IPS-20b (cell line): ENCODE results near the gene ZNF830.
"Not testable (repeated sequence)": the region's sequence is repeated elsewhere in the genome, so short reads cannot be mapped to it uniquely, and the experiment has no call there.

Experiments
- H3K27ac ChIP-seq: one replicate; pipeline ENCODE4 v1.5.1; 2013; ENCODE audit warnings: low read length
- H3K27me3 ChIP-seq: 2 replicates; pipeline ENCODE4 v1.6.1; 2013; ENCODE audit warnings: mild to moderate bottlenecking, low read length, inconsistent platforms; ENCODE audit not compliant: insufficient read depth
- H3K36me3 ChIP-seq: 2 replicates; pipeline ENCODE4 v1.6.1; 2013; ENCODE audit warnings: low read depth, mild to moderate bottlenecking, inconsistent platforms, low read length, moderate library complexity; ENCODE audit not compliant: insufficient read depth
- H3K4me1 ChIP-seq: 2 replicates; pipeline ENCODE4 v1.6.1; 2013; ENCODE audit warnings: mild to moderate bottlenecking, control low read depth, inconsistent platforms, low read length, moderate library complexity; ENCODE audit not compliant: insufficient read depth
- H3K4me3 ChIP-seq: 2 replicates; pipeline ENCODE4 v1.5.1; 2013; ENCODE audit warnings: mild to moderate bottlenecking, low read length, inconsistent platforms
- H3K9ac ChIP-seq: 2 replicates; pipeline ENCODE4 v1.6.1; 2013; ENCODE audit warnings: low read depth, mild to moderate bottlenecking, inconsistent platforms, low read length, moderate library complexity
- H3K9me3 ChIP-seq: 2 replicates; pipeline ENCODE4 v1.6.1; 2013; ENCODE audit warnings: mild to moderate bottlenecking, low read depth, low read length, inconsistent platforms; ENCODE audit not compliant: insufficient read depth

The ZNF830 gene, protein sequence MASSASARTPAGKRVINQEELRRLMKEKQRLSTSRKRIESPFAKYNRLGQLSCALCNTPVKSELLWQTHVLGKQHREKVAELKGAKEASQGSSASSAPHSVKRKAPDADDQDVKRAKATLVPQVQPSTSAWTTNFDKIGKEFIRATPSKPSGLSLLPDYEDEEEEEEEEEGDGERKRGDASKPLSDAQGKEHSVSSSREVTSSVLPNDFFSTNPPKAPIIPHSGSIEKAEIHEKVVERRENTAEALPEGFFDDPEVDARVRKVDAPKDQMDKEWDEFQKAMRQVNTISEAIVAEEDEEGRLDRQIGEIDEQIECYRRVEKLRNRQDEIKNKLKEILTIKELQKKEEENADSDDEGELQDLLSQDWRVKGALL

DNA sequence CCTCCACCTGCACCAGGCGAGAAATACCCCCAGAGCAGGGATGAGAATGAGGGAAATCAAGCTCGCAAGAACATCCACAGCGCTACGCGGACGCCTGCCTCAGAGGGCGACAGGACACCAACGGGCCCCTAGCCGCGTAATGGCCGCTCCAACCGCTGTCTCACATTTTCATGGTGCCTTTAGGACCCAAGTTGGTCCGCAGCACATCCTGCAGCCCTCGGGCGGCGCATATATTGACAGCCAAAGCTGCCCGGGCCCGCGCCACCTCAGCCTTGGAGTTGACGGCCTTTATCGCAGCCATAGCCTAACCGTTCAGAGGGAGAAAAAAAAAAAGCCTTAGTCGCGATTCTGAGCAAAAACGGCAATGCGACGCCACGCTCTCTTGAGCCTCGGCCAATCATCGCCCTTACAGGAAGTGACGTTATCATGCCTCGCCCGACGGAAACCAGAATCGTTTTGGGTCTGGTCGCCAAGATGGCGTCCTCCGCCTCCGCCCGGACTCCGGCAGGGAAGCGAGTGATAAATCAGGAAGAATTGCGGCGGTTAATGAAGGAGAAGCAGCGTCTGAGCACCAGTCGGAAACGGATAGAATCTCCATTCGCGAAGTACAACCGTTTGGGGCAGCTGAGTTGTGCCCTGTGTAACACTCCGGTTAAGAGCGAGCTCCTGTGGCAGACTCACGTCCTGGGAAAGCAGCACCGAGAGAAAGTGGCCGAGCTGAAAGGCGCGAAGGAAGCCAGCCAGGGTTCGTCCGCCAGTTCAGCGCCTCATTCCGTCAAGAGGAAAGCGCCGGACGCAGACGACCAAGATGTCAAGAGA is at the start of gene ZNF830, which contains the start of gene CCT6B:
ZNF830 (plus strand) TSS at position 448 of the 819 bp plus-strand sequence; CDS start at position 475, 27 bp downstream.
CCT6B (minus strand) TSS at position 368 of the 819 bp plus-strand sequence; CDS start at position 301, 67 bp downstream.
- Histone ChIP-seq H3K9ac (peak within 1 kb of the TSS; percentile 88), H3K9me3 (no peaks in the 10 kb centered on the region), H3K27me3 (peaks cover 32% of the 10 kb centered on the region), H3K4me1 (peaks cover 3% of the 10 kb centered on the region; the same call in 1 of the 2 replicates), H3K4me3 (peak within 1 kb of the TSS; percentile 97), H3K36me3 (peaks cover 33% of the 10 kb centered on the region), H3K27ac (peak within 1 kb of the TSS; percentile 68)

DNA sequence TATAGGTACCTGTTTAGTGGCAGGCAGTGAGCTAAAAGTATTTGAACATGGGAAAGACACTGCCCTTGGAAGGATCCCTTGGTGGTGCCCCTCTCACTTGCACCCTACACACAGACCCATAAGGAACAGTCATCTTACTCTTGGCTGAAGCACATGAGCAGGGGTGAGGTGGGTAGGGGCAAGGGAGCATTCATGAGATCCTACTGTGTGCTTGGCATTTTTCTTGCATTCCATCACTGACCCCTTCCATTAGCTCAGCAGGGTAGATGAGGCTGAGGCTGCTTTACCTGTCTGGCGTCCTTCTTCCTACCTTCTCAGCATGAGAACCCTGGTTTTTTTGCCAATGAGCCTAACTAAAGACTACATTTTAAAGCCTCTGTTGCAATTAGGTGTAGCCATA is 48.3 kb upstream of the ZNF830 start:
- H3K36me3 ChIP-seq, result no peaks in the 10 kb centered on the region
- no peak overlapping the region for H3K9ac ChIP-seq
- H3K4me3 ChIP-seq, result no peak overlapping the region
- no peaks in the 10 kb centered on the region for H3K27me3 ChIP-seq
- H3K27ac ChIP-seq, result no peak overlapping the region
- H3K9me3 ChIP-seq, result no peaks in the 10 kb centered on the region
- H3K4me1 ChIP-seq, result no peaks in the 10 kb centered on the region

DNA sequence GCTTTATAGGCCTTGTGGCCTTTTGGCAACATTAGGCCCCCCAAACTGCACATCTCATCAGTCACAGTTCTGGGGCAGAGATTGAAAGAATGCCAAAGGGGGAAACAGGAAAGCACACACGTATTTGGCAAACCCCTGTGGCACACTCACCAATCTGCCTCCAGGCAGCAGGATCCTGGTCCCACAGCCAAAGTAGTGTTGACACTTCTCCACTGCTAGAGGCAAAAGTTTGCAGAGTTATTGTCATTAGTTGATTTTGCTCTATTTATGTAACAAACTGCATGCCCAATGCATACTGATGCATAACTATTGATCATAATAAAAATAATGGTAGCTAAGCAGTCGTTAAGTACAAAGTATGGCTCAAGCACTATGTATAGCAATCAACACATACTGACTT is 45.2 kb upstream of the ZNF830 start:
- Histone ChIP-seq H3K4me1 (no peaks in the 10 kb centered on the region), H3K27ac (no peak overlapping the region), H3K36me3 (no peaks in the 10 kb centered on the region), H3K27me3 (no peaks in the 10 kb centered on the region), H3K9ac (no peak overlapping the region), H3K4me3 (no peak overlapping the region), H3K9me3 (no peaks in the 10 kb centered on the region)

DNA sequence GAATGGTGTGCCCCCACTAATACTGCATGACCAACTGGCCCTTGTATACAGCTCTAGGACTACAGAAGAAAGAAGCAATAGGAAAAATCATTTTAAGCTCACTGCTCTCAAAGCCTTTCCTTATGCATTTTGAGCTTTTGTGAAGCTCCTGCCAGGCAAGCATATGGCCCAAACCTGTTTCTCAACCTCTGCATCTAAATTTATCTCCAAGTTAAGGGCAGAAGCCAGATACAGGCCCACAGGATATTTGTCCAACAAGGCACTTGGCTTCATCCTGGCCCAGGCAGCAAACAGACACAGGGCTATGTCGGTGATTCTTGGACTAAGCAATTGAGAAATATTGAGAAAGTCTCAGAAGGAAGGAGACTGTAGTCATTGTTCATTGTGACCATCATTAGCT is 44.0 kb upstream of the ZNF830 start:
- Histone ChIP-seq H3K9me3 (no peaks in the 10 kb centered on the region), H3K27me3 (no peaks in the 10 kb centered on the region), H3K4me3 (no peak overlapping the region), H3K36me3 (no peaks in the 10 kb centered on the region), H3K4me1 (no peaks in the 10 kb centered on the region), H3K9ac (no peak overlapping the region), H3K27ac (no peak overlapping the region)

DNA sequence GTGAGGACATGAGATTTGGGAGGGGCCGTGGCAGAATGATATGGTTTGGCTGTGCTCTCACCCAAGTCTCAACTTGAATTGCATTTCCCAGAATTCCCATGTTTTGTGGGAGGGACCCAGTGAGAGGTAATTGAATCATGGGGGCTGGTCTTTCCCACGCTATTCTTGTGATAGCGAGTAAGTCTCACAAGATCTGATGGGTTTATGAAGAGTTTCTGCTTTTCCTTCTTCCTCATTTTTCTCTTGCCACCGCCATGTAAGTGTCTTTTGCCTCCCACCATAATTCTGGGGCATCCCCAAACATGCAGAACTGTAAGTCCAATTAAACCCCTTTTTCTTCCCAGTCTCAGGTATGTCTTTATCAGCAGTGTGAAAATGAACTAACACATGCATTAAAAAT is 40.7 kb upstream of the ZNF830 start:
- H3K27ac ChIP-seq, result no peak overlapping the region
- no peaks in the 10 kb centered on the region for H3K4me1 ChIP-seq
- no peaks in the 10 kb centered on the region for H3K27me3 ChIP-seq
- H3K36me3 ChIP-seq, result no peaks in the 10 kb centered on the region
- H3K9ac ChIP-seq, result no peak overlapping the region
- H3K9me3 ChIP-seq, result no peaks in the 10 kb centered on the region
- no peak overlapping the region for H3K4me3 ChIP-seq

DNA sequence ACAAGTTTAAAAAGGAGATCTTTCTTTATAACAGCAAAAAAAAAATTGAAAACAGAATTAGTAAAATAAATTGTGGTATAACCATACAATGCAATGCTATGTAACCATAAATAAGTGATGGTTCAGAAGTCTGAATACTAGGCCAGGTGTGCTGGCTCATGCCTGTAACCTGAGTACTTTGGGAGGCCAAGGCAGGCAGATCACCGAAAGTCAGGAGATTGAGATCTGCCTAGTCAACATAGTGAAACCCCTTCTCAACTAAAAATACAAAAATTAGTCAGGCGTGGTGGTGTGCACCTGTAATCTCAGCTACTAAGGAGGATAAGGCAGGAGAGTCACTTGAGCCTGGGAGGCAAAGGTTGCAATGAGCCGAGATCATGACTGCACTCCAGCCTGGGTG is 34.7 kb upstream of the ZNF830 start:
- H3K36me3 ChIP-seq, result no peaks in the 10 kb centered on the region
- H3K4me3 ChIP-seq, result no peak overlapping the region
- H3K9me3 ChIP-seq, result no peaks in the 10 kb centered on the region
- H3K9ac ChIP-seq, result no peak overlapping the region
- no peaks in the 10 kb centered on the region for H3K4me1 ChIP-seq
- H3K27me3 ChIP-seq, result no peaks in the 10 kb centered on the region
- no peak overlapping the region for H3K27ac ChIP-seq

DNA sequence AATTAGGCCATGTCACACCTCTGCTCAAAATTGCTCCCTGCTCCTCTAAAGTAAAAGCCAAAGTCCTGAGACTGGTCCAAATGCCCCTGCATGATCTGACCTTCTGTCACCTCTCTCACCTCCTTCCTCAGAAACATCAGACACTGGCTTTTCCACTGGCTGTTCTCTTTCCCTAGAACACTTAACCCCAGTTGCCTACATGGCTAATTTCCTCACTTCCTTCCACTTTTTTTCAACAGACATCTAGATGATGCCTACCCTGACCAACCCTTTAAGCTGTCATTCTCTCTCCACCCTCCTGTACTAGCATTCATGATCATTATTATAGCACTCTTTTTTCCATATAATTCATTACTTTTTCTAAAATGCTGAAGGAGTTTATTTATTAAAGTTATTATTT is 31.1 kb upstream of the ZNF830 start:
- H3K9ac ChIP-seq, result no peak overlapping the region
- no peaks in the 10 kb centered on the region for H3K9me3 ChIP-seq
- no peak overlapping the region for H3K4me3 ChIP-seq
- H3K36me3 ChIP-seq, result no peaks in the 10 kb centered on the region
- H3K4me1 ChIP-seq, result no peaks in the 10 kb centered on the region
- H3K27me3 ChIP-seq, result no peaks in the 10 kb centered on the region
- H3K27ac ChIP-seq, result no peak overlapping the region

DNA sequence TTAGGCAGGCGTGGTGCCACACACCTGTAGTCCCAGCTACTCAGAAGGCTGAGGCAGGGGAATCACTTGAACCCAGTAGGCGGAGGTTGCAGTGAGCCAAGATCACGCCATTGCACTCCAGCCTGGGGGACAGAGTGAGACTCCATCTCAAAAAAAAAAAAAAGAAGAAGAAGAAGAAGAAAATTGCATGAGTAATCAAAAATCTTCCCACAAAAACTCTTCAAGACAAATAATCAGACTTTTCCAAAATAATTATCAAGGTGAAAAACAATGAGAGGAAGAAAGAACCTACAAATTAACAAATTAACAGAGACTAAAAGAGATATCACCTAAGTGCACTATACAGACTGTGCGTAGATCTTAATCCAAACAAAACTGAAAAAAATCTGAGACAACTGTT is 10.6 kb upstream of the ZNF830 start:
- H3K9me3 ChIP-seq, H3K9ac ChIP-seq, H3K4me3 ChIP-seq, H3K27me3 ChIP-seq, H3K4me1 ChIP-seq, H3K27ac ChIP-seq, H3K36me3 ChIP-seq: not testable (repeated sequence)

DNA sequence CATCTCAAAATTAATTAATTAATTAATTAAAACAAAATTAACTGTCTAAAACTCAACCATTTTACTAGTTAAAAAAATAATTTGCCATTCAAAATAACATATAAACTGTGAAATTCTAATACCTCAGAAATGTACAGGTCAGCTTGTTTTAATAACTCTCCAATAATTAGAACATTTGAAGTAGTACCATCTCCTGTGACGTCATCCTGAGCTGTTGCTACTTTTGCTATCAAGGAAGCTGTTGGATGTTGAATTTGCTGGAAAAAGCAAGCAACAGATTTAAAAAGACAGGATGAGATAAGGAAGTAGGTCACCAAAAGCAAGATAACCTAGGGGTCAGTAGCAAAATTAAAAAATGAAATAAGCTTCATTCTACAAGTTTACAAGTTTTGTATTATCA is 2.9 kb upstream of the ZNF830 start:
- Histone ChIP-seq H3K27ac (no peak overlapping the region), H3K4me3 (no peak overlapping the region), H3K36me3 (peaks cover 6% of the 10 kb centered on the region; the same call in 1 of the 2 replicates), H3K27me3 (peaks cover 38% of the 10 kb centered on the region), H3K9me3 (no peaks in the 10 kb centered on the region), H3K9ac (no peak overlapping the region), H3K4me1 (peaks cover 3% of the 10 kb centered on the region; the same call in 1 of the 2 replicates)

DNA sequence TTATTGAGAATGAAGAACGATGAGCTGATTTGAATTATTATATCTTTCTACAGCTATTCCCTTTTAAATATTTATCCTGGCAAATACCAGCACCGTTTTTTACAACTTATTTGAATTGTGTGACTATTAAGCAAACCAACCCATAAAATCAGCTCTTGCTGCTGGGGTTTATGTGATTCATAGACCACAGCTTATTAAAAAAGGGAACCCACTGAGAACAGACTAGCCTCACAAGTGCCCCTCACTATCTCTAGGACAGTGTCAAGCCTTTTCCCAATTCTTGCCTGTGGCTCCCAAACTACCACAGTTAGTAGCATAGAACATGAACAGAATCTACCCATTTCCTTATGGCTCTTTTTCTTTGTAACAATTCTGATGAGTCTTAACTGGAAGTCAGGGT is 12.8 kb downstream of the ZNF830 start:
- Histone ChIP-seq H3K4me3 (no peak overlapping the region), H3K9me3 (no peaks in the 10 kb centered on the region), H3K9ac (no peak overlapping the region), H3K27ac (no peak overlapping the region), H3K27me3 (no peaks in the 10 kb centered on the region), H3K4me1 (no peaks in the 10 kb centered on the region; the same call in 1 of the 2 replicates), H3K36me3 (no peaks in the 10 kb centered on the region)

DNA sequence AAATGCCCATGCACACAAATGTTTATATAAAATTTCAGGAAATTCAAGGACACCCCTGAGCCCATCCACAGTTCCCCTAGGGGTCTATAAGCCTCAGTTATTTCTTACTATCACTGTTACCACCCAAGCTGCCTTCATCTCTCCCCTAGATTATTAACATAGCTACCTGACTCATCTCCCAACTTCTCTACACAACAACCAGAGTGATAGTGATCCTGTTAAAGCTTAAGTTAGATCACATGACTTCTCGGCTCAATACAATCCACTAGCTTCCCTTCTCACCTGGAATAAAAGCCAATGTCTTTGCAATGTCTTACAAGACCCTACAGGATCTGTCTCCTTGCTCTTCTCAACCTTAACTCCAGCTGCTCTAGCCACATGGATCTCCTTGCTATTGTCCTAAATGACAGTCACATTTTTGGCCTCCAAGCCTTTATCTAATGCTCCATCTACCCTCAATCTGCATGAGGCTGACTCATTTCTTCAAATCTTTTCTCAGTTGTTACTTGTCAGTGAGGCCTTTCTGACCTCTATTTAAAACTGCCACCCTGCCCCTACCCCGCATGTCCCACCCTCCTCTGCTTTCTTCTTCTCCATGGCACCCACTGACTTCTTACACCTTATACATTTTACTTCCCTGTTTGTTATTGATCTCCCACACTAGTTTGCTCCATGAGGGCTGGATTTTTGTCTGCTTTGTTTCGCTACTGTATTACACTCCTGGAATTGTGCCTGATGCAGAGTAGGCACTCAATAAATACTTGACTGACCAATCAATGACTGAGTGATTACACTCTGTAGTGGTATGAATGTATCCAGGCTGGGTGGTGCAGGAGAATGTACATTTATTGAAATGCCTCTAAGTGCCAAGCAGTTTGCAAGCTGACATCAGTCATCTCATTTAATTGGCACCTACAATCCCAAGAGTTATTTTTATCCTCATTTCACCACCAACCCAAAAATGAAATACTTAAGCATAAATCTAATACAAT is 13.8 kb downstream of the ZNF830 start:
- Histone ChIP-seq H3K9me3 (no peaks in the 10 kb centered on the region), H3K9ac (no peak overlapping the region), H3K27me3 (no peaks in the 10 kb centered on the region), H3K36me3 (no peaks in the 10 kb centered on the region), H3K27ac (no peak overlapping the region), H3K4me3 (no peak overlapping the region), H3K4me1 (peaks cover 3% of the 10 kb centered on the region; the same call in 1 of the 2 replicates)
